GM12878 (cell line): ENCODE data around the gene PSMC3. TPM values are rescaled to one million over a fixed set of nuclear protein-coding genes. Genes with fewer than 3 reads are reported as not detected.

Experiments used
- ATF7 ChIP-seq: fragments of 450-650 bp; IDR thresholded peaks from 2 replicates; pipeline ENCODE4 v1.6.1; 2016; ENCODE audit warnings: low read depth, mild to moderate bottlenecking
- BCL11A ChIP-seq: IDR thresholded peaks from 2 replicates; pipeline ENCODE4 v1.6.1; 2011; ENCODE audit warnings: low read depth, low read length
- BCLAF1 ChIP-seq: fragments of 450-650 bp; IDR thresholded peaks from 2 replicates; pipeline ENCODE4 v1.6.1; 2017; ENCODE audit warnings: antibody characterized with exemption, mild to moderate bottlenecking, moderate library complexity
- BRCA1 ChIP-seq: IDR thresholded peaks from 2 replicates; pipeline ENCODE4 v1.6.1; 2011; ENCODE audit warnings: low read depth, low read length, improper control_type of control experiment
- EGR1 ChIP-seq, 2 experiments: IDR thresholded peaks; 1 replicate in 1 of 2; 2 replicates in 1 of 2; pipeline ENCODE4 v1.6.1; 2011 to 2012; ENCODE audit warnings: low read depth in 2 of 2, low read length in 2 of 2, borderline replicate concordance in 1 of 2, mild to moderate bottlenecking in 1 of 2, moderate library complexity in 1 of 2
- GATAD2B ChIP-seq: fragments of 450-650 bp; conservative IDR thresholded peaks from 2 replicates; pipeline ENCODE4 v1.6.1; 2017; ENCODE audit warnings: low read depth, mild to moderate bottlenecking, moderate library complexity
- IKZF2 ChIP-seq, 2 experiments: fragments of 450-650 bp; IDR thresholded peaks; 2 replicates each; pipeline ENCODE4 v1.6.1; 2017; ENCODE audit warnings: mild to moderate bottlenecking in 2 of 2, moderate library complexity in 2 of 2
- KAT2A ChIP-seq: conservative IDR thresholded peaks from 2 replicates; pipeline ENCODE4 v1.6.1; 2011; ENCODE audit warnings: low read depth, low read length; ENCODE audit not compliant: control insufficient read depth
- KLF5 ChIP-seq: fragments of 450-650 bp; IDR thresholded peaks from 2 replicates; pipeline ENCODE4 v1.6.1; 2014; ENCODE audit warnings: mild to moderate bottlenecking; ENCODE audit not compliant: partially characterized antibody
- MXI1 ChIP-seq: fragments of 150-350 bp; IDR thresholded peaks from 2 replicates; pipeline ENCODE4 v1.6.1; 2011; ENCODE audit warnings: low read depth, mild to moderate bottlenecking, inconsistent platforms, low read length, improper control_type of control experiment
- NFYA ChIP-seq: IDR thresholded peaks from 2 replicates; pipeline ENCODE4 v1.6.1; 2011; ENCODE audit warnings: low read depth, mild to moderate bottlenecking, low read length, improper control_type of control experiment, borderline replicate concordance
- NR2C1 ChIP-seq: fragments of 450-650 bp; IDR thresholded peaks from 2 replicates; pipeline ENCODE4 v1.6.1; 2017; ENCODE audit warnings: antibody characterized with exemption, mild to moderate bottlenecking, moderate library complexity
- PBX3 ChIP-seq: IDR thresholded peaks from 2 replicates; pipeline ENCODE4 v1.6.1; 2011; ENCODE audit warnings: mild to moderate bottlenecking, low read depth, low read length, moderate library complexity; ENCODE audit not compliant: insufficient replicate concordance
- POLR2AphosphoS2 ChIP-seq: IDR thresholded peaks from 2 replicates; pipeline ENCODE4 v1.6.1; 2011; ENCODE audit warnings: low read depth, mild to moderate bottlenecking, low read length, improper control_type of control experiment, moderate library complexity
- POLR2AphosphoS5 ChIP-seq: IDR thresholded peaks from 2 replicates; pipeline ENCODE4 v1.6.1; 2011; ENCODE audit warnings: mild to moderate bottlenecking, low read length, inconsistent platforms
- RUNX3 ChIP-seq: IDR thresholded peaks from 2 replicates; pipeline ENCODE4 v1.6.1; 2012; ENCODE audit warnings: low read length, inconsistent platforms
- SRF ChIP-seq, 2 experiments: IDR thresholded peaks; 2 replicates each; pipeline ENCODE4 v1.6.1; 2011; ENCODE audit warnings: low read depth in 2 of 2, low read length in 2 of 2, mild to moderate bottlenecking in 1 of 2, moderate library complexity in 1 of 2
- STAT1 ChIP-seq: fragments of 450-650 bp; conservative IDR thresholded peaks from 2 replicates; pipeline ENCODE4 v1.6.1; 2014; ENCODE audit warnings: antibody characterized with exemption, mild to moderate bottlenecking
- STAT3 ChIP-seq: IDR thresholded peaks from 2 replicates; pipeline ENCODE4 v1.6.1; 2011; ENCODE audit warnings: low read depth, low read length, improper control_type of control experiment
- ZZZ3 ChIP-seq: IDR thresholded peaks from 2 replicates; pipeline ENCODE4 v1.6.1; 2011; ENCODE audit warnings: low read depth; ENCODE audit not compliant: control insufficient read depth, insufficient read length
- polyA plus RNA-seq, 11 experiments: library from polyadenylated mRNA; depleted of rRNA in 4 of 11; unstranded in 6 of 11; stranded (reverse) in 5 of 11; fragments of >200 nt; fragmentation: Nextera tagmentation in 4 of 11; fragmentation: Illumina TruSeq in 1 of 11; extraction: Ambion mirVana in 4 of 11; extraction: Trizol in 1 of 11; gene quantifications; 1 replicate in 1 of 11; 2 replicates in 10 of 11; pipeline versions ENCODE4 v1.2.1 to v1.2.3, GENCODE V29; 2011 to 2016; ENCODE audit warnings: inconsistent platforms in 2 of 11, missing spikeins in 2 of 11, low read depth in 1 of 11
- total RNA-seq, 4 experiments: library from RNA; depleted of rRNA in 3 of 4; stranded (reverse); fragments of >200 nt in 3 of 4; fragmentation: Illumina TruSeq in 1 of 4; extraction: Trizol in 1 of 4; gene quantifications; 2 replicates each; pipeline versions ENCODE4 v1.2.1 to v1.2.3, GENCODE V29; 2013 to 2021
- TF ChIP-seq, protein P1 (sequence below): fragments of 450-650 bp; IDR thresholded peaks from 2 replicates; pipeline ENCODE4 v1.6.1; 2017; ENCODE audit warnings: mild to moderate bottlenecking, low read depth, inconsistent platforms; ENCODE audit not compliant: poor library complexity, severe bottlenecking
- TF ChIP-seq, protein P2 (sequence below): IDR thresholded peaks from 2 replicates; pipeline ENCODE4 v1.6.1; 2012; ENCODE audit warnings: low read length, inconsistent platforms

PSMC3 gene
- total and polyA plus RNA-seq, 10 of the 15 experiments (the other 5 are each of a cell fraction or from before 2014, with no cell fraction given): 39.5 to 289 (median 155) TPM

DNA sequence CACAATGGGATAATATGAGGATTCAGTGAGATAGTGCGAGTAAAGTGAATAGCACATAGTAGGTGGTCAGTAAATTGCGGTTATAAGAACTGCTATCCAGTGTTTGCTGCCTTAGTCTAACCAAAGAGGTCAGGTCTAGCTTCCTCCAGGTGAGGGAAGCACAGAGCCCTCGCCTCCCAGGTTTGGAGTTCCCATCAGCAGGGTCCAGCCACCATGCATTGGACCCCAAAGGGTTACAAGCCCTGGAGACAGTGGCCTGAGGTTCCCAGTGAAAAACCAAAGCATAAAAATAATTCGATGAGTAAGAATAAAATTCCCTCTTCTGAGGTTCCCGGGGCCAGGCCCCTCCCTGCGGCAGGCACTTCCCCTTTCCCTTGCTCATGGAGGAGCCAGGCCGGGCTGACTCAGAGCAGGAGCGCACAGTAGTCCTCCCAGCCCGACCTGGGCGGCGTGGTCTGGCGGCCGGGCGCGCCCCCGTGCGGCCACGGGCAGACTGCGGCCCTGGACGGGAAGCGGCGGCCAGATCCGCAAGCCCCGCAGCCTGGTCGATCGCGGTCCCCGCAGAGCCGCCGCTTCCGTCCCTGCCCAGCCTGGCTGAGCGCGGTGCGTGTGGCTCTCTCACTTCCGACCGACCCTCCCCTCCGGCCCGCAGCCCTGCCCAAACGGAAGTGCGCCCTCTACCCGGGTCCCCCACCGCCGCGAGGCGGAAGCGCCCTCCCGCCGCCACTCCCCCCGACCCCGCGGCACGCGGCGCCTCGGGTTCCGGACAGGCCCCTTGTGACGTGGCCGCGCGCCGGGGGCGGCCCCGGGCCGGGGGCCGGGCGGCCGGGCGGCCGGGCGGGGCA lies 18.3 kb downstream of the PSMC3 start, which contains the start of gene SLC39A13 (continued):
- TF ChIP-seq, protein P1, sequence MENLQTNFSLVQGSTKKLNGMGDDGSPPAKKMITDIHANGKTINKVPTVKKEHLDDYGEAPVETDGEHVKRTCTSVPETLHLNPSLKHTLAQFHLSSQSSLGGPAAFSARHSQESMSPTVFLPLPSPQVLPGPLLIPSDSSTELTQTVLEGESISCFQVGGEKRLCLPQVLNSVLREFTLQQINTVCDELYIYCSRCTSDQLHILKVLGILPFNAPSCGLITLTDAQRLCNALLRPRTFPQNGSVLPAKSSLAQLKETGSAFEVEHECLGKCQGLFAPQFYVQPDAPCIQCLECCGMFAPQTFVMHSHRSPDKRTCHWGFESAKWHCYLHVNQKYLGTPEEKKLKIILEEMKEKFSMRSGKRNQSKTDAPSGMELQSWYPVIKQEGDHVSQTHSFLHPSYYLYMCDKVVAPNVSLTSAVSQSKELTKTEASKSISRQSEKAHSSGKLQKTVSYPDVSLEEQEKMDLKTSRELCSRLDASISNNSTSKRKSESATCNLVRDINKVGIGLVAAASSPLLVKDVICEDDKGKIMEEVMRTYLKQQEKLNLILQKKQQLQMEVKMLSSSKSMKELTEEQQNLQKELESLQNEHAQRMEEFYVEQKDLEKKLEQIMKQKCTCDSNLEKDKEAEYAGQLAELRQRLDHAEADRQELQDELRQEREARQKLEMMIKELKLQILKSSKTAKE: peak; percentile 57
- TF ChIP-seq BCL11A (0 out of 2 replicates have a peak, but pooled peaks have one; percentile 10), STAT1 (peak; percentile 98; the same call in 1 of the 2 replicates), GATAD2B (peak; percentile 100), EGR1 (IDR thresholded peaks at IDR 0.05; ENCODE audit: borderline replicate concordance in 1 of 2, low read depth in 2 of 2, low read length in 2 of 2) (peak; percentile 70 to 75), BCLAF1 (peak; percentile 72; the same call in 1 of the 2 replicates), PBX3 (no peak), RUNX3 (peak; percentile 79), SRF (IDR thresholded peaks at IDR 0.05; ENCODE audit: low read depth in 2 of 2, low read length in 2 of 2) (peak; percentile 70 to 94), KAT2A (no peak), NR2C1 (peak; percentile 76), BRCA1 (no peak), NFYA (no peak), MXI1 (peak; percentile 90), KLF5 (peak; percentile 82), STAT3 (no peak), POLR2AphosphoS5 (peak; percentile 58; the same call in 1 of the 2 replicates), ATF7 (peak; percentile 66), POLR2AphosphoS2 (peak; percentile 45; the same call in 1 of the 2 replicates), ZZZ3 (no peak), IKZF2 (IDR thresholded peaks at IDR 0.05) (peak; percentile 97 to 98)
- TF ChIP-seq, protein P2, sequence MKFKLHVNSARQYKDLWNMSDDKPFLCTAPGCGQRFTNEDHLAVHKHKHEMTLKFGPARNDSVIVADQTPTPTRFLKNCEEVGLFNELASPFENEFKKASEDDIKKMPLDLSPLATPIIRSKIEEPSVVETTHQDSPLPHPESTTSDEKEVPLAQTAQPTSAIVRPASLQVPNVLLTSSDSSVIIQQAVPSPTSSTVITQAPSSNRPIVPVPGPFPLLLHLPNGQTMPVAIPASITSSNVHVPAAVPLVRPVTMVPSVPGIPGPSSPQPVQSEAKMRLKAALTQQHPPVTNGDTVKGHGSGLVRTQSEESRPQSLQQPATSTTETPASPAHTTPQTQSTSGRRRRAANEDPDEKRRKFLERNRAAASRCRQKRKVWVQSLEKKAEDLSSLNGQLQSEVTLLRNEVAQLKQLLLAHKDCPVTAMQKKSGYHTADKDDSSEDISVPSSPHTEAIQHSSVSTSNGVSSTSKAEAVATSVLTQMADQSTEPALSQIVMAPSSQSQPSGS: no peak; the same call in 1 of the 2 replicates
